Neural cell (in vitro differentiated cells): ENCODE measurements around the gene PTPRS. TPM values are rescaled to one million over a fixed set of nuclear protein-coding genes. Genes with fewer than 3 reads are reported as not detected.

Source experiments
- H2AFZ ChIP-seq: fragments of 200-600, 300-800 bp; sonication (generic), shearing (Covaris generic); 2 replicates; pipeline ENCODE4 v1.6.0; 2014; ENCODE audit warnings: low read depth, mild to moderate bottlenecking, antibody characterized with exemption, low read length, moderate library complexity
- H3F3A ChIP-seq: fragments of 200-600 bp; shearing (Covaris generic); 2 replicates; pipeline ENCODE4 v1.6.1; 2016; ENCODE audit warnings: mild to moderate bottlenecking, moderate library complexity, mixed read lengths, antibody characterized with exemption, low read length; ENCODE audit not compliant: insufficient read depth, poor library complexity, severe bottlenecking
- H3K27ac ChIP-seq: fragments of 200-600, 300-800 bp; sonication (generic), shearing (Covaris generic); 2 replicates; pipeline ENCODE4 v1.5.1; 2014; ENCODE audit warnings: mild to moderate bottlenecking, low read length, moderate library complexity
- H3K27me3 ChIP-seq: fragments of 300-800, 200-600 bp; sonication (generic), shearing (Covaris generic); 2 replicates; pipeline ENCODE4 v1.6.0; 2014; ENCODE audit warnings: mild to moderate bottlenecking, low read depth, low read length, moderate library complexity; ENCODE audit not compliant: insufficient read depth
- H3K36me3 ChIP-seq: fragments of 300-800, 200-600 bp; sonication (generic), shearing (Covaris generic); 2 replicates; pipeline ENCODE4 v1.5.1; 2014; ENCODE audit warnings: mild to moderate bottlenecking, antibody characterized with exemption, low read length, moderate library complexity; ENCODE audit not compliant: insufficient read depth
- H3K4me2 ChIP-seq: fragments of 300-800, 200-600 bp; sonication (generic), shearing (Covaris generic); 2 replicates; pipeline ENCODE4 v1.6.0; 2014; ENCODE audit warnings: mild to moderate bottlenecking, low read length
- H3K4me3 ChIP-seq: fragments of 300-800, 200-600 bp; sonication (generic), shearing (Covaris generic); 2 replicates; pipeline ENCODE4 v1.5.1; 2014; ENCODE audit warnings: mild to moderate bottlenecking, low read length, moderate library complexity
- H3K79me2 ChIP-seq: fragments of 200-600 bp; shearing (Covaris generic); replicated peaks from 2 replicates; pipeline ENCODE4 v1.6.0; 2014; ENCODE audit warnings: mild to moderate bottlenecking, low read length, moderate library complexity; ENCODE audit not compliant: insufficient read depth
- H3K9ac ChIP-seq: fragments of 300-800, 200-600 bp; sonication (generic), shearing (Covaris generic); 2 replicates; pipeline ENCODE4 v1.6.1; 2016; ENCODE audit warnings: mild to moderate bottlenecking, low read length, mixed read lengths
- H3K9me2 ChIP-seq: fragments of 200-600 bp; shearing (Covaris generic); 2 replicates; pipeline ENCODE4 v1.6.1; 2016; ENCODE audit warnings: mild to moderate bottlenecking, low read length, mixed read lengths; ENCODE audit not compliant: insufficient read depth
- H3K9me3 ChIP-seq: fragments of 200-600, 300-800 bp; sonication (generic), shearing (Covaris generic); 2 replicates; pipeline ENCODE4 v1.6.1; 2016; ENCODE audit warnings: mild to moderate bottlenecking, mixed run types, low read length, moderate library complexity, mixed read lengths
- H4K20me1 ChIP-seq: fragments of 200-600 bp; shearing (Covaris generic); 2 replicates; pipeline ENCODE4 v1.6.1; 2016; ENCODE audit warnings: mild to moderate bottlenecking, mixed run types; ENCODE audit not compliant: insufficient read depth
- EP300 ChIP-seq: fragments of 450-650 bp; conservative IDR thresholded peaks from 2 replicates; pipeline ENCODE4 v1.6.1; 2014; ENCODE audit warnings: antibody characterized with exemption, mild to moderate bottlenecking, moderate library complexity; ENCODE audit not compliant: poor library complexity, severe bottlenecking
- EZH2 ChIP-seq: fragments of 200-600, 300-800 bp; shearing (Covaris generic), sonication (generic); IDR thresholded peaks from 2 replicates; pipeline ENCODE4 v1.6.1; 2014; ENCODE audit warnings: antibody characterized with exemption, low read length, borderline replicate concordance, mild to moderate bottlenecking; ENCODE audit not compliant: insufficient read depth, poor library complexity, severe bottlenecking
- MXI1 ChIP-seq: fragments of 450-650 bp; conservative IDR thresholded peaks from 2 replicates; pipeline ENCODE4 v1.6.1; 2014; ENCODE audit warnings: antibody characterized with exemption, mild to moderate bottlenecking; ENCODE audit not compliant: poor library complexity, severe bottlenecking
- POLR2AphosphoS5 ChIP-seq: IDR thresholded peaks from 2 replicates; pipeline ENCODE4 v1.6.1; 2012
- RAD21 ChIP-seq: fragments of 450-650 bp; conservative IDR thresholded peaks from 2 replicates; pipeline ENCODE4 v1.6.1; 2014; ENCODE audit warnings: antibody characterized with exemption, mild to moderate bottlenecking, moderate library complexity
- SMC3 ChIP-seq: fragments of 450-650 bp; conservative IDR thresholded peaks from 2 replicates; pipeline ENCODE4 v1.6.1; 2014; ENCODE audit warnings: antibody characterized with exemption, mild to moderate bottlenecking, moderate library complexity; ENCODE audit not compliant: poor library complexity
- TAF1 ChIP-seq: IDR thresholded peaks from 2 replicates; pipeline ENCODE4 v1.6.1; 2012; ENCODE audit warnings: low read depth
- polyA plus RNA-seq: library from polyadenylated mRNA; depleted of rRNA; stranded (reverse); fragments of >200 nt; gene quantifications from 2 replicates; pipeline ENCODE4 v1.2.3, GENCODE V29; 2014
- TF ChIP-seq, protein P1 (sequence below): IDR thresholded peaks from 2 replicates; pipeline ENCODE4 v1.6.1; 2012; ENCODE audit warnings: borderline replicate concordance
- TF ChIP-seq, protein P2 (sequence below): fragments of 450-650 bp; IDR thresholded peaks from 2 replicates; pipeline ENCODE4 v1.5.1; 2014; ENCODE audit warnings: antibody characterized with exemption, mild to moderate bottlenecking, moderate library complexity; ENCODE audit not compliant: poor library complexity, severe bottlenecking

PTPRS gene
- polyA plus RNA-seq, 1 donor from 2014 or later, result 121 TPM

DNA sequence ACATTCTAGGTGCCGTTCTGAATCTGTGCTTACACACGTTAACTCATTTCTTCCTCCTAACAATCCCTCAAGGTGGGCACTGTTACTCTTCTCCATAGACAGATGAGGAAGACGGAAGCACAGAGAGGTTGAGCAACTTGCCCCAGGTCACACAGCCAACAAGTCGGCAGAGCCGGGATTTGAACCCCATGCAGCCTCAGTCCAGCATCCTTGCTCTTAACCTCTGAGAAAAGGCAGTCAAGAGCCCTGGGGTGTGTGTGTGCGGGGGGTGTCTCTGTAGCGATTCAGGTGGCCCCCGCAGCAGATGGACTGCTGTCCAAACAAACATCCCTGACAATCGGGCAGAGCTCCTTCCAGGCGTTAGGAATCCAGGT, 6.3 kb downstream of the PTPRS start:
- Histone ChIP-seq H3K27ac (no peak overlapping the region), H3K9ac (no peak overlapping the region), H3F3A (no peaks in the 10 kb centered on the region), H3K79me2 (peaks cover 93% of the 10 kb centered on the region), H3K36me3 (no peaks in the 10 kb centered on the region), H3K9me2 (no peaks in the 10 kb centered on the region), H3K27me3 (no peaks in the 10 kb centered on the region), H3K4me2 (no peak overlapping the region), H3K9me3 (no peaks in the 10 kb centered on the region), H3K4me3 (no peak overlapping the region), H4K20me1 (peaks cover 56% of the 10 kb centered on the region), H2AFZ (no peak overlapping the region)
- TF ChIP-seq, protein P1, sequence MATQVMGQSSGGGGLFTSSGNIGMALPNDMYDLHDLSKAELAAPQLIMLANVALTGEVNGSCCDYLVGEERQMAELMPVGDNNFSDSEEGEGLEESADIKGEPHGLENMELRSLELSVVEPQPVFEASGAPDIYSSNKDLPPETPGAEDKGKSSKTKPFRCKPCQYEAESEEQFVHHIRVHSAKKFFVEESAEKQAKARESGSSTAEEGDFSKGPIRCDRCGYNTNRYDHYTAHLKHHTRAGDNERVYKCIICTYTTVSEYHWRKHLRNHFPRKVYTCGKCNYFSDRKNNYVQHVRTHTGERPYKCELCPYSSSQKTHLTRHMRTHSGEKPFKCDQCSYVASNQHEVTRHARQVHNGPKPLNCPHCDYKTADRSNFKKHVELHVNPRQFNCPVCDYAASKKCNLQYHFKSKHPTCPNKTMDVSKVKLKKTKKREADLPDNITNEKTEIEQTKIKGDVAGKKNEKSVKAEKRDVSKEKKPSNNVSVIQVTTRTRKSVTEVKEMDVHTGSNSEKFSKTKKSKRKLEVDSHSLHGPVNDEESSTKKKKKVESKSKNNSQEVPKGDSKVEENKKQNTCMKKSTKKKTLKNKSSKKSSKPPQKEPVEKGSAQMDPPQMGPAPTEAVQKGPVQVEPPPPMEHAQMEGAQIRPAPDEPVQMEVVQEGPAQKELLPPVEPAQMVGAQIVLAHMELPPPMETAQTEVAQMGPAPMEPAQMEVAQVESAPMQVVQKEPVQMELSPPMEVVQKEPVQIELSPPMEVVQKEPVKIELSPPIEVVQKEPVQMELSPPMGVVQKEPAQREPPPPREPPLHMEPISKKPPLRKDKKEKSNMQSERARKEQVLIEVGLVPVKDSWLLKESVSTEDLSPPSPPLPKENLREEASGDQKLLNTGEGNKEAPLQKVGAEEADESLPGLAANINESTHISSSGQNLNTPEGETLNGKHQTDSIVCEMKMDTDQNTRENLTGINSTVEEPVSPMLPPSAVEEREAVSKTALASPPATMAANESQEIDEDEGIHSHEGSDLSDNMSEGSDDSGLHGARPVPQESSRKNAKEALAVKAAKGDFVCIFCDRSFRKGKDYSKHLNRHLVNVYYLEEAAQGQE, result no peak
- TF ChIP-seq MXI1 (no peak), POLR2AphosphoS5 (no peak), RAD21 (no peak), EZH2 (no peak), SMC3 (no peak), EP300 (no peak), TAF1 (no peak)
- TF ChIP-seq, protein P2, sequence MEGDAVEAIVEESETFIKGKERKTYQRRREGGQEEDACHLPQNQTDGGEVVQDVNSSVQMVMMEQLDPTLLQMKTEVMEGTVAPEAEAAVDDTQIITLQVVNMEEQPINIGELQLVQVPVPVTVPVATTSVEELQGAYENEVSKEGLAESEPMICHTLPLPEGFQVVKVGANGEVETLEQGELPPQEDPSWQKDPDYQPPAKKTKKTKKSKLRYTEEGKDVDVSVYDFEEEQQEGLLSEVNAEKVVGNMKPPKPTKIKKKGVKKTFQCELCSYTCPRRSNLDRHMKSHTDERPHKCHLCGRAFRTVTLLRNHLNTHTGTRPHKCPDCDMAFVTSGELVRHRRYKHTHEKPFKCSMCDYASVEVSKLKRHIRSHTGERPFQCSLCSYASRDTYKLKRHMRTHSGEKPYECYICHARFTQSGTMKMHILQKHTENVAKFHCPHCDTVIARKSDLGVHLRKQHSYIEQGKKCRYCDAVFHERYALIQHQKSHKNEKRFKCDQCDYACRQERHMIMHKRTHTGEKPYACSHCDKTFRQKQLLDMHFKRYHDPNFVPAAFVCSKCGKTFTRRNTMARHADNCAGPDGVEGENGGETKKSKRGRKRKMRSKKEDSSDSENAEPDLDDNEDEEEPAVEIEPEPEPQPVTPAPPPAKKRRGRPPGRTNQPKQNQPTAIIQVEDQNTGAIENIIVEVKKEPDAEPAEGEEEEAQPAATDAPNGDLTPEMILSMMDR, result no peak

DNA sequence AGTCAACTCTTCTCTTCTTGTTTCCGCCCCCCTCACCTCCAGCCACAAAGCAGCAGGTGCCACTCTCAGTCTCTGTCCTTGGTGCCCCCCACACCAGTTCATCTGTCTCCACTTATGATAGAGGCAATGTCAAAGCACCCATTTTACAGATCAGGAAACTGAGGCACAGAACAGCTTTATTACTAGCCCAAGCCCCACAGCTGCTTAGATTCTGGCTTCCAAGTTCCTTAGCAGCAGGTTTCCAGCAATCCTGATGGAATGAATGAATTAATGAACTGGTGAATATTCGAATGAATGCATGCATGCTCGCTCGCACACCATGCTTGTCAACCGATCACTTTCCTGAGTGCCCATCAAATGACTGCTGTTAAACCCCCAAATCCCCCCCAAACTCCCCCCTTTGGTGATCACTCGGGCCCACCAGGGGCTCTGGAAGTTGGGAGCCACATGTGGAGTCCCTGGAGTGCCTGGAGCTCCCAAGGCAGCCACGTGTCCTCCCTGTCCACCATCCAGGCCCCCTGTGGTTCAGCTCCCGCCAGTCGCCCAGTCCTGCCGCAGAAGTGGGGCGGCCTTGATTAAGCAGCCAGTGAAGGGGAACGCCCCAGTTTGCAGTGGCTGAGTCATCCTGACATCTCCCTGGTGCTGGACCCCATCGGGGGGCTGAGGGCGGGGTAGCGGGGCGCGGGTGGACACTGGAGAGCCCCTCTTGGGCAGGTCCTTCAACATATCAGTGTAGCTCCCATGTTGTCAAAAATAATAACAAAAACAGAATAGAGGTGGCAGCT, 6.8 kb downstream of the PTPRS start:
- Histone ChIP-seq H2AFZ (no peak overlapping the region), H3K36me3 (no peaks in the 10 kb centered on the region), H3K4me3 (no peak overlapping the region), H3K27me3 (no peaks in the 10 kb centered on the region), H3K79me2 (peaks cover 93% of the 10 kb centered on the region), H3F3A (no peaks in the 10 kb centered on the region), H3K9me2 (no peaks in the 10 kb centered on the region), H3K4me2 (no peak overlapping the region), H4K20me1 (peaks cover 61% of the 10 kb centered on the region), H3K27ac (no peak overlapping the region), H3K9me3 (no peaks in the 10 kb centered on the region), H3K9ac (no peak overlapping the region)
- TF ChIP-seq, protein P2, result no peak
- TF ChIP-seq EZH2, result no peak
- no peak for TF ChIP-seq SMC3
